Brain microvascular endothelial cell (primary cell): ENCODE results near the gene F8.
"Not testable (repeated sequence)": the region's sequence is repeated elsewhere in the genome, so short reads cannot be mapped to it uniquely, and the experiment has no call there.

Experiments used
- DNase-seq: peaks from one replicate; pipeline ENCODE4 v3.0.0-alpha.2; 2020
- H3K27ac ChIP-seq: fragments of 250-450 bp; sonication (Bioruptor Pico); 2 replicates; pipeline ENCODE4 v1.5.1; 2020; ENCODE audit warnings: mild to moderate bottlenecking, moderate library complexity
- H3K27me3 ChIP-seq: fragments of 250-450 bp; sonication (Bioruptor Pico); replicated peaks from 2 replicates; pipeline ENCODE4 v1.5.1; 2020; ENCODE audit warnings: mild to moderate bottlenecking
- H3K36me3 ChIP-seq: fragments of 250-450 bp; sonication (Bioruptor Pico); replicated peaks from 2 replicates; pipeline ENCODE4 v1.5.1; 2020; ENCODE audit warnings: mild to moderate bottlenecking
- H3K4me3 ChIP-seq: 2 replicates; pipeline ENCODE4 v1.5.1; 2011; ENCODE audit warnings: low read depth, mild to moderate bottlenecking, control low read depth, low read length, moderate library complexity
- in situ Hi-C: cut with HindIII; loops from 2 replicates; pipeline ENCODE4 v1.10.0; 2017; ENCODE audit warnings: low sequenced_read_pairs, low pct_ligation_motif_present
- TF ChIP-seq, protein P1 (sequence below): IDR thresholded peaks from 2 replicates; pipeline ENCODE4 v1.5.1; 2011; ENCODE audit warnings: low read depth, mild to moderate bottlenecking, moderate library complexity, low read length, control low read depth, inconsistent platforms; ENCODE audit errors: missing control alignments

Gene F8

DNA sequence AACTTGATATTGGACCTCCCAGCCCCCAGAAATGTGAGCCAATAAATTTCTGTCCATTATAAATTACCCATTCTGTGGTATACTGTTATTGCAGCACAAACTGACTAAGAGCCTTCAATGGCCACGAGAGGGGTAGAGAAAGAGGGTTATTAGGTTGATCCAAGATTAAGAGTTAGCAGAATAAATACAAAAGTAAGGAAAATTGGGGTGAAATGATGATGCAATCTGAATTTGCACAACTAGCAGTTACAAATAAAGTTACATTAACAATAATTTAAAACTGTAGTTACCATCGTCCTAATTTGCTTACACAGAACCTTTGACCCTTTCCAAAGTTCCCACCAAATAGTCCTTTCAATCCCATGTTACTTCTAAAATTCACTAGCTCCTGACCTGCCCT lies 54.2 kb downstream of the F8 start:
- in situ Hi-C loops: no loop called here

DNA sequence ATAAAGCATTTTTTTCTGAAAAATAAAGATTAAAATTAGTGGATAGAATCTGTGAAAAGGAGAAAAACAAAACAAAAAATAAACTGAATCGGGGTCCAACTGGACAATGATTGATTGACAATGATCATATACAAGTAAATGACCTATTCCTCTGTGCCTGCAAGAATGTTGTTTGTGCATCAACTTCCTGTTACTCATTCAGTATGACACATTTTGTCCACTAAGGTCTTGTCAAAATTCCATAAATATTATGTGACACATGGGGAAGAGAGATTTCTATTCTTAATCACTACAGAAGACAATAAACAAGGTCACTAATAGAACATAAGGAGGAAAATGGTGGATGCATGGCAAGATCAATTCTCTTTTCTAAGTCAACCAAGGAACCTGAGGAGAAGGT lies 54.9 kb downstream of the F8 start:
- DNase-seq: no peak
- in situ Hi-C loops: no loop called here
- no peaks in the 10 kb centered on the region for H3K27me3 ChIP-seq
- H3K27ac ChIP-seq: no peak overlapping the region
- H3K4me3 ChIP-seq: no peak overlapping the region
- no peaks in the 10 kb centered on the region for H3K36me3 ChIP-seq
- TF ChIP-seq, protein P1, sequence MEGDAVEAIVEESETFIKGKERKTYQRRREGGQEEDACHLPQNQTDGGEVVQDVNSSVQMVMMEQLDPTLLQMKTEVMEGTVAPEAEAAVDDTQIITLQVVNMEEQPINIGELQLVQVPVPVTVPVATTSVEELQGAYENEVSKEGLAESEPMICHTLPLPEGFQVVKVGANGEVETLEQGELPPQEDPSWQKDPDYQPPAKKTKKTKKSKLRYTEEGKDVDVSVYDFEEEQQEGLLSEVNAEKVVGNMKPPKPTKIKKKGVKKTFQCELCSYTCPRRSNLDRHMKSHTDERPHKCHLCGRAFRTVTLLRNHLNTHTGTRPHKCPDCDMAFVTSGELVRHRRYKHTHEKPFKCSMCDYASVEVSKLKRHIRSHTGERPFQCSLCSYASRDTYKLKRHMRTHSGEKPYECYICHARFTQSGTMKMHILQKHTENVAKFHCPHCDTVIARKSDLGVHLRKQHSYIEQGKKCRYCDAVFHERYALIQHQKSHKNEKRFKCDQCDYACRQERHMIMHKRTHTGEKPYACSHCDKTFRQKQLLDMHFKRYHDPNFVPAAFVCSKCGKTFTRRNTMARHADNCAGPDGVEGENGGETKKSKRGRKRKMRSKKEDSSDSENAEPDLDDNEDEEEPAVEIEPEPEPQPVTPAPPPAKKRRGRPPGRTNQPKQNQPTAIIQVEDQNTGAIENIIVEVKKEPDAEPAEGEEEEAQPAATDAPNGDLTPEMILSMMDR: no peak

More for the DNA sequence above, 54.2 kb downstream of the F8 start:
- no peak overlapping the region for H3K27ac ChIP-seq
- DNase-seq: no peak
- H3K36me3 ChIP-seq: no peaks in the 10 kb centered on the region
- H3K27me3 ChIP-seq: no peaks in the 10 kb centered on the region
- TF ChIP-seq, protein P1: no peak
- H3K4me3 ChIP-seq: no peak overlapping the region

DNA sequence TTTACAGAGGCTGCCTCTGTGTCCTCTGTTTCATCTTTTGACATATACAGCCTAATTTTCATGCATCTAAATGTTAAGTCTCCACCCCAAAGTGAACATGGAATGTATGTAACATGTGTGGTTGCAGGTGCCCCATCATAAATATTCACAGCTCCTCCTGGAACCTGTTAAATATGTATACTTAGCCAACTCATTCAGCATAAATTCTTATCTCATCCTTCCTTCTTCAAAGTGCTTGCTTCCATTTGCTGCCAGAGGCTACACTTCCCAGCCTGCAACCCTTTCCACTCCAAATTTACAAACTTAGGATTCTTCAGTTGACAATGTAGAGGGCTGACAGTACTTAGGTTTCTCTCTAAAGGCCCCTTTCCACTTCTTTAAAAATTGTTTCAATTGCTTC lies 60.6 kb downstream of the F8 start:
- H3K27me3 ChIP-seq: no peaks in the 10 kb centered on the region
- in situ Hi-C loops: no loop called here
- H3K36me3 ChIP-seq: no peaks in the 10 kb centered on the region
- H3K27ac ChIP-seq: no peak overlapping the region
- TF ChIP-seq, protein P1: no peak
- no peak overlapping the region for H3K4me3 ChIP-seq
- no peak for DNase-seq

DNA sequence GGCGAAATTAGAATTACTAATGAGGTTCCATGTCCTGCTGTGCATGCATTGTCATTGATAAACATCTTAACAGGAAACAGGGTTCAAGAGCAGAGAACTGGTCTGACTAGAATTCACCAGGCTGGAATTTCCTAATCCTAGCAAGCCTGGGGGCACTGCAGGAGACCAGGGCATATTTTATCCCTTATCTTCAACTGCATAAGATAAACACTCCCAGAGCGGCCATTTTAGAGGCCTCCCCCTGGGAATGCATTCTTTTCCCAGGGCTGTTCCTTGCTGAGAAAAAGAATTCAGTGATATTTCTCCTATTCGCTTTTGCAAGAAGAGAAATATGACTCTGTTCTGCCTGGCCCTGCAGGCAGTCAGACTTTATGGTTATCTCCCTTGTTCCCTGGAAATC lies 66.7 kb downstream of the F8 start:
- H3K4me3 ChIP-seq, in situ Hi-C loops, H3K36me3 ChIP-seq, DNase-seq, H3K27ac ChIP-seq, H3K27me3 ChIP-seq: not testable (repeated sequence)

DNA sequence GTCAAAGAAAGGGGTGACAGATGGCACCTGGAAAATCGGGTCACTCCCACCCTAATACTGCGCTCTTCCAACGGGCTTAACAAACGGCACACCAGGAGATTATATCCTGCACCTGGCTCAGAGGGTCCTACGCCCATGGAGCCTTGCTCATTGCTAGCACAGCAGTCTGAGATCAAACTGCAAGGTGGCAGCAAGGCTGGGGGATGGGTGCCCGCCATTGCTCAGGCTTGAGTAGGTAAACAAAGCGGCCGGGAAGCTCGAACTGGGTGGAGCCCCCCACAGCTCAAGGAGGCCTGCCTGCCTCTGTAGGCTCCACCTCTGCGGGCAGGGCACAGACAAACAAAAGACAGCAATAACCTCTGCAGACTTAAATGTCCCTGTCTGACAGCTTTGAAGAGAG lies 83.3 kb downstream of the F8 start:
- H3K27me3 ChIP-seq, in situ Hi-C loops, H3K27ac ChIP-seq, DNase-seq, H3K4me3 ChIP-seq, H3K36me3 ChIP-seq: not testable (repeated sequence)

DNA sequence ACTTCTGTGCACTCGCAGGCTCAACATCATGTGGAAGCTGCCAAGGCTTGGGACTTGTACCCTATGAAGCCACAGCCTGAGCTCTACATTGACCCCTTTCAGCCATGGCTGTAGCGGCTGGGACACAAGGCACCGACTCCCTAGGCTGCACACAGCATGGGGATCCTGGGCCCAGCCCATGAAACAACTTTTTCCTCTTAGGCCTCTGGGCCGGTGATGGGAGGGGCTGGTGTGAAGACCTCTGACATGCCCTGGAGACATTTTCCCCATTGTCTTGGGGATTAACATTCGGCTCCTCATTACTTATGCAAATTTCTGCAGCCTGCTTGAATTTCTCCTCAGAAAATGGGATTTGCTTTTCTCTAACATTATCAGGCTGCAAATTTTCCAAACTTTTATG lies 97.8 kb downstream of the F8 start:
- H3K27me3 ChIP-seq, DNase-seq, in situ Hi-C loops, H3K27ac ChIP-seq, H3K4me3 ChIP-seq, H3K36me3 ChIP-seq: not testable (repeated sequence)

DNA sequence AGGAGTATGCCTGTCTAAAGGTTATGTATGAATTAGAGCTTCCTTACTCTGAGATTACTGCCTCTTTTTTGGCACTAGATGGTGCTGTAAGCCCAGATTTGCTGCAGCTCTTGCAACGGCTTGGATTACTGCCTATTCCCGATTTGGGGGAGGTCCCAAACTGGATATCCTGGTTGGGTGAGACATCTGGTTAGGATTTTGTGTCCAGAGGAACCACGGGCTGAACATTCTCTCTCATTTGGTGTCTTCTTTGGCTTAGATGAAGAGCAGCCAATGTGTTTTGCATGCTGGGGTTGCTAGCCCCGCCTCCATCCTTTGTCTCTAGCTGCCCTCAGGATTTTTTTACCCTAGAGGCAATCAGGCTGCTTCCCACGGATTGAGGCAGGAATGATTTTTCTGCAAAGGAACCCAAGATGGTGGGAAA lies 104.5 kb downstream of the F8 start:
- in situ Hi-C loops: no loop called here
- Histone ChIP-seq H3K27me3 (no peaks in the 10 kb centered on the region), H3K36me3 (no peaks in the 10 kb centered on the region), H3K27ac (no peak overlapping the region), H3K4me3 (peak overlapping the region; percentile 13)
- TF ChIP-seq, protein P1: peak; percentile 69
- peak; percentile 75 for DNase-seq

DNA sequence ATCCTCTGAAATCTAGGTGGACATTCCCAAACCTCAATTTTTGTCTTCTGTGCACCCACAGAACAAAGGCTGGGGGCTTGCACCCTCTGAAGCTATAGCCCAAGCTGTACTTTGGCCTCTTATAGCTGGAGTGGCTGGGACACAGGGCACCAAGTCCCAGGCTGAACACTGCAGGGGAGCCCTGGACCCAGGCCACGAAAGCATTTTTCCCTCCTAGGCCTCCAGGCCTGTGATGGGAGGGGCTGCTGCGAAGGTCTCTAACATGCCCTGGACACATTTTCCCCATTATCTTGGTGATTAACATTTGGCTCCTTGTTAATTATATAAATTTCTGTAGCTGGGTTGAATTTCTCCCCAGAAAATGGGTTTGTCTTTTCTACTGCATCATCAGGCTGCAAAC lies 108.5 kb downstream of the F8 start:
- Histone ChIP-seq H3K27ac (no peak overlapping the region), H3K27me3 (no peaks in the 10 kb centered on the region), H3K4me3 (no peak overlapping the region), H3K36me3 (no peaks in the 10 kb centered on the region)
- in situ Hi-C loops: no loop called here
- TF ChIP-seq, protein P1: no peak
- DNase-seq: no peak

DNA sequence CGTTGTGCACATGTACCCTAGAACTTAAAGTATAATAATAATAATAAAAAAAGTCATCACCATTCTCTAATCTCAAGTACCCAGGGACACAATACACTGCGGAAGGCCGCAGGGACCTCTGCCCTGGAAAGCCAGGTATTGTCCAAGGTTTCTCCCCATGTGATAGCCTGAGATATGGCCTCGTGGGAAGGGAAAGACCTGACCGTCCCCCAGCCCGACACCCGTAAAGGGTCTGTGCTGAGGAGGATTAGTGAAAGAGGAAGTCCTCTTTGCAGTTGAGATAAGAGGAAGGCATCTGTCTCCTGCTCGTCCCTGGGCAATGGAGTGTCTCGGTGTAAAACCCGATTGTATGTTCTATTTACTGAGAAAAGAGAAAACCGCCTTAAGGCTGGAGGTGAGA lies 112.0 kb downstream of the F8 start:
- in situ Hi-C loops, H3K27ac ChIP-seq, H3K27me3 ChIP-seq, H3K4me3 ChIP-seq, DNase-seq, H3K36me3 ChIP-seq: not testable (repeated sequence)

DNA sequence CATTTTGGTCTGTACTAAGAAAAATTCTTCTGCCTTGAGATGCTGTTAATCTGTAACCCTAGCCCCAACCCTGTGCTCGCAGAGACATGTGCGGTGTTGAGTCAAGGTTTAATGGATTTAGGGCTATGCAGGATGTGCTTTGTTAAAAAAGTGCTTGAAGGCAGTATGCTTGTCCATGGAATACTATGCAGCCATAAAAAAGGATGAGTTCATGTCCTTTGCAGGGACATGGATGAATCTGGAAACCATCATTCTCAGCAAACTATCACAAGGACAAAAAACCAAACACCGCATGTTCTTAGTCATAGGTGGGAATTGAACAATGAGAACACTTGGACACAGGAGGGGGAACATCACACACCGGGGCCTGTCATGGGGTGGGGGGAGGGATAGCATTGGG lies 112.5 kb downstream of the F8 start:
- H3K36me3 ChIP-seq, H3K4me3 ChIP-seq, H3K27ac ChIP-seq, in situ Hi-C loops, DNase-seq, H3K27me3 ChIP-seq: not testable (repeated sequence)
